Gastrocnemius medialis (tissue), 4 donors: ENCODE results near the gene FOXC2.

ENCODE experiments used
- CTCF ChIP-seq, 5 experiments: fragments of 450-650 bp in 3 of 5; fragments of 200-600 bp in 2 of 5; sonication (generic) in 2 of 5; IDR thresholded peaks in 4 of 5; conservative IDR thresholded peaks in 1 of 5; 1 replicate in 4 of 5; 2 replicates in 1 of 5; pipeline ENCODE4 v1.5.1; 2016 to 2019; ENCODE audit warnings: antibody characterized with exemption in 5 of 5, mild to moderate bottlenecking in 3 of 5, moderate library complexity in 3 of 5
- POLR2A ChIP-seq, 2 donors: fragments of 450-650 bp; IDR thresholded peaks; one replicate each; pipeline ENCODE4 v1.6.1; 2017; ENCODE audit warnings: antibody characterized with exemption in 2 of 2, mild to moderate bottlenecking in 2 of 2, moderate library complexity in 2 of 2

GRCh38 chr16:86580063-86580790 lies 13.6 kb downstream of the FOXC2 start:
- TF ChIP-seq CTCF (IDR thresholded peaks at IDR 0.05 in 4 of 5, conservative IDR thresholded peaks at IDR 0.05 in 1 of 5) (no peak), POLR2A (IDR thresholded peaks at IDR 0.05) (no peak)
